ENCODE results near the gene SETD1A. TPM values are rescaled to one million over a fixed set of nuclear protein-coding genes. Genes with fewer than 3 reads are reported as not detected.

SETD1A gene
- total and polyA plus RNA-seq, 2 donors from 2014 or later, result 4.8 to 18.8 TPM

DNA sequence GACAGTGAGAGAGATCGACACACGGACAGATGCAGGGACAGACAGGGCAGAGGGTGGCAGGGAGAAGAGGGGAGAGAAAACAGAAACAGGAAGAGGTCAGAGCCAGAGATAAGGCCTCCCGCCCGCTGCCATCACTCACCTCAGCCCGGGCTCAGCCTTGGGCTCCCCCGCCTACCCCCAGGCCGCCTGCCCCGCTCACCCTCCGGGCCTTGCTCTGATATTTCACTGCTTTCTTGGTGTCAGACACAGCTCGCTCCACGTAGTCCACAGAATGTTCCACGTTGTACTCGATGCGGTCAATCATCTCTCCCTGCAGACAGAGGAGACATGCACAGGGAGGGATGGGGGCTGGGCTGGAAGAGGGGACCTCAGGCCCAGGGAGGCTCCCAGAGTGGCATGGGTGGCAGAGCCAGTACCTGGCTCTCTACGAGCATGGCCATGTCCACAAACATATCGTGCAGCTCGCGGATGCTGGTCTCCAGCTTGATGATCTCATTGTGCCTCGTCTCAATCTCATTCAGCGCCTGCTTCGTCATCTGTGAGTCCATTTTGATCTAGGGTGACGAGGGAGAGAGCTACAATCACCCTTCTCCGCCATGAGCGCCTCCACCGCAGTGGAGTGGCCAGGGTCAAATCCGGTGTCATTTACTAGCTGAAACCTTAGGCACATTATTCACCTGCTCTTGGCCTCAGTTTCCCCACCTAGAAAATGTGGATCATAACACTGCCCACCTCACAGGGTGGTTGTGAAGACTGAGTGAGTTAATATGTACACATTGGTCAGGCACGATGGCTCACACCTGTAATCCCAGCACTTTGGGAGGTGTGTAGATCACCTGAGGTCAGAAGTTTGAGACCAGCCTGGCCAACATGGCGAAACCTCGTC lies 35.6 kb downstream of the SETD1A start:
- no peaks in the 10 kb centered on the region for H3K9me3 ChIP-seq (ENCODE audit: control insufficient read depth in 2 of 3, insufficient read depth in 1 of 3, low read length in 3 of 3)
- H3K4me3 ChIP-seq (ENCODE audit: low read length in 3 of 3), result no peak overlapping the region
- FAIRE-seq (no peak), DNase-seq (no peak)
- H3K27ac ChIP-seq (ENCODE audit: low read depth in 2 of 2, low read length in 2 of 2), result no peak overlapping the region
- H3K4me1 ChIP-seq (ENCODE audit: control insufficient read depth in 2 of 3, insufficient read depth in 2 of 3, low read depth in 1 of 3, low read length in 3 of 3), result peaks cover 0 to 9% (median 0%) of the 10 kb centered on the region in 3 donors
- no peaks in the 10 kb centered on the region for H3K36me3 ChIP-seq (ENCODE audit: control insufficient read depth in 2 of 3, insufficient read depth in 3 of 3, low read length in 3 of 3)
- peaks cover 2% of the 10 kb centered on the region for H3K27me3 ChIP-seq (ENCODE audit: control insufficient read depth, insufficient read depth, low read length)
- TF ChIP-seq, protein P1, sequence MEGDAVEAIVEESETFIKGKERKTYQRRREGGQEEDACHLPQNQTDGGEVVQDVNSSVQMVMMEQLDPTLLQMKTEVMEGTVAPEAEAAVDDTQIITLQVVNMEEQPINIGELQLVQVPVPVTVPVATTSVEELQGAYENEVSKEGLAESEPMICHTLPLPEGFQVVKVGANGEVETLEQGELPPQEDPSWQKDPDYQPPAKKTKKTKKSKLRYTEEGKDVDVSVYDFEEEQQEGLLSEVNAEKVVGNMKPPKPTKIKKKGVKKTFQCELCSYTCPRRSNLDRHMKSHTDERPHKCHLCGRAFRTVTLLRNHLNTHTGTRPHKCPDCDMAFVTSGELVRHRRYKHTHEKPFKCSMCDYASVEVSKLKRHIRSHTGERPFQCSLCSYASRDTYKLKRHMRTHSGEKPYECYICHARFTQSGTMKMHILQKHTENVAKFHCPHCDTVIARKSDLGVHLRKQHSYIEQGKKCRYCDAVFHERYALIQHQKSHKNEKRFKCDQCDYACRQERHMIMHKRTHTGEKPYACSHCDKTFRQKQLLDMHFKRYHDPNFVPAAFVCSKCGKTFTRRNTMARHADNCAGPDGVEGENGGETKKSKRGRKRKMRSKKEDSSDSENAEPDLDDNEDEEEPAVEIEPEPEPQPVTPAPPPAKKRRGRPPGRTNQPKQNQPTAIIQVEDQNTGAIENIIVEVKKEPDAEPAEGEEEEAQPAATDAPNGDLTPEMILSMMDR (IDR thresholded peaks at IDR 0.05; ENCODE audit: borderline replicate concordance, extremely low read depth, insufficient read depth), result no peak
- no peak overlapping the region for H3K9ac ChIP-seq (ENCODE audit: low read length in 3 of 3)
- intact Hi-C loops (cut with DNase I), result no loop called here

DNA sequence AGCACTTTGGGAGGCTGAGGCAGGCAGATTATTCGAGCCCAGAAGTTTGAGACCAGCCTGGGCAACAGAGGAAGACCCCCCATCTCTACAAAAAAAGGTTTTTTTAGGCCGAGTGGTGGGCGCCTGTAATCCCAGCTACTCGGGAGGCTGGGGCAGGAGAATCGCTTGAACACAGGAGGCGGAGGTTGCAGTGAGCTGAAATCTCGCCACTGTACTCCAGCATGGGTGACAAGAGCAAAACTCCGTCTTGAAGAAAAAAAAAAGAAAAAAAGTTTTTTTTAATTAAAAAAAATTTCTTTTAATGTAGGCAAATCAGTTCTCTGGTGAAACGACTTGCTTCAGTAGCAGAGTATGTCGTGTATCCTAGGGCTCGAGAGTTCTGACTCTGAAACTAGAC lies 38.4 kb downstream of the SETD1A start:
- Histone ChIP-seq H3K27me3 (ENCODE audit: control insufficient read depth, insufficient read depth, low read length) (peaks cover 2% of the 10 kb centered on the region), H3K4me1 (ENCODE audit: control insufficient read depth in 2 of 3, insufficient read depth in 2 of 3, low read depth in 1 of 3, low read length in 3 of 3) (peaks cover 0 to 9% (median 0%) of the 10 kb centered on the region in 3 donors), H3K36me3 (ENCODE audit: control insufficient read depth in 2 of 3, insufficient read depth in 3 of 3, low read length in 3 of 3) (no peaks in the 10 kb centered on the region), H3K27ac (ENCODE audit: low read depth in 2 of 2, low read length in 2 of 2) (no peak overlapping the region), H3K9me3 (ENCODE audit: control insufficient read depth in 2 of 3, insufficient read depth in 1 of 3, low read length in 3 of 3) (no peaks in the 10 kb centered on the region), H3K9ac (ENCODE audit: low read length in 3 of 3) (no peak overlapping the region), H3K4me3 (ENCODE audit: low read length in 3 of 3) (peak overlapping the region in 2 of 3 donors; percentile 73 to 76)
- DNase-seq (no peak), FAIRE-seq (no peak)
- TF ChIP-seq, protein P1 (IDR thresholded peaks at IDR 0.05; ENCODE audit: borderline replicate concordance, extremely low read depth, insufficient read depth), result no peak
- intact Hi-C loops (cut with DNase I), result no loop called here

GRCh38 chr16:30996324-30996984 lies 38.9 kb downstream of the SETD1A start:
- FAIRE-seq (no peak), DNase-seq (no peak)
- Histone ChIP-seq H3K9ac (ENCODE audit: low read length in 3 of 3) (peak overlapping the region in 1 of 3 donors; percentile 77), H3K27me3 (ENCODE audit: control insufficient read depth, insufficient read depth, low read length) (peaks cover 2% of the 10 kb centered on the region), H3K36me3 (ENCODE audit: control insufficient read depth in 2 of 3, insufficient read depth in 3 of 3, low read length in 3 of 3) (no peaks in the 10 kb centered on the region), H3K4me3 (ENCODE audit: low read length in 3 of 3) (peak overlapping the region; percentile 45 to 76 (median 73)), H3K4me1 (ENCODE audit: control insufficient read depth in 2 of 3, insufficient read depth in 2 of 3, low read depth in 1 of 3, low read length in 3 of 3) (peaks cover 0 to 9% (median 0%) of the 10 kb centered on the region in 3 donors), H3K9me3 (ENCODE audit: control insufficient read depth in 2 of 3, insufficient read depth in 1 of 3, low read length in 3 of 3) (no peaks in the 10 kb centered on the region), H3K27ac (ENCODE audit: low read depth in 2 of 2, low read length in 2 of 2) (peak overlapping the region; percentile 30 to 74)
- TF ChIP-seq, protein P1 (IDR thresholded peaks at IDR 0.05; ENCODE audit: borderline replicate concordance, extremely low read depth, insufficient read depth), result no peak
- intact Hi-C loops (cut with DNase I), result no loop called here

Measured in kidney (tissue), 14 donors.